AG04449 (cell line): ENCODE results near the gene ARHGAP10.

Source experiments
- CTCF ChIA-PET: fragments of 350-600 bp; formaldehyde crosslinking; extraction: SDS; loops from one replicate; lab custom pipeline; 2021; ENCODE audit warnings: antibody characterized with exemption; lab: Yijun Ruan, JAX
- POLR2A ChIA-PET: fragments of 400-600, 350-600 bp; formaldehyde crosslinking; extraction: SDS; loops from one replicate; lab custom pipeline; 2020; ENCODE audit warnings: antibody characterized with exemption, inconsistent platforms; lab: Yijun Ruan, JAX
- DNase-seq: peaks from one replicate; pipeline ENCODE4 v3.0.0-alpha.2; 2010; ENCODE audit warnings: low read depth, low spot score
- H3K4me3 ChIP-seq: 2 replicates; pipeline ENCODE4 v1.5.1; 2011; ENCODE audit warnings: low read depth, mild to moderate bottlenecking, control low read depth, low read length
- CTCF ChIP-seq: IDR thresholded peaks from one replicate; pipeline ENCODE4 v1.5.1; 2011; ENCODE audit warnings: mild to moderate bottlenecking, moderate library complexity, low read length, control low read depth, inconsistent platforms; ENCODE audit not compliant: insufficient read depth; ENCODE audit errors: missing control alignments

ARHGAP10 gene

GRCh38 chr4:147741190-147741788, 9.4 kb downstream of the ARHGAP10 start:
- peak; percentile 51 for DNase-seq
- H3K4me3 ChIP-seq, result no peak overlapping the region
- CTCF ChIA-PET, result interaction anchor here (2.1 to 2.3 kb wide), 2 partner anchors 9 to 126 kb away, joined by 6 to 9 read pairs; partner anchors contain the start of gene ARHGAP10
- POLR2A ChIA-PET, result no interaction called here
- TF ChIP-seq CTCF, result no peak

- CTCF ChIA-PET, result no interaction called here
- DNase-seq, result no peak
- no peak for TF ChIP-seq CTCF
- POLR2A ChIA-PET, result interaction anchor here (0.6 kb wide), 1 partner anchor 15 kb away, joined by 4 read pairs; no protein-coding TSS in a partner anchor
- H3K4me3 ChIP-seq, result no peak overlapping the region
Observed at GRCh38 chr4:147747787-147748454, 16.0 kb downstream of the ARHGAP10 start.

GRCh38 chr4:147749811-147750321, 18.0 kb downstream of the ARHGAP10 start:
- DNase-seq, result no peak
- POLR2A ChIA-PET, result no interaction called here
- TF ChIP-seq CTCF, result no peak
- CTCF ChIA-PET, result interaction anchor here (0.6 to 1.5 kb wide), 3 partner anchors 18 to 117 kb away, joined by 3 to 5 read pairs (median 4); no protein-coding TSS in a partner anchor
- H3K4me3 ChIP-seq, result no peak overlapping the region

GRCh38 chr4:147753047-147753446, 21.2 kb downstream of the ARHGAP10 start:
- ChIA-PET POLR2A (no interaction called here), CTCF (interaction anchor here (0.9 to 2.7 kb wide), 3 partner anchors 9 to 114 kb away, joined by 3 to 7 read pairs (median 3); no protein-coding TSS in a partner anchor)
- TF ChIP-seq CTCF, result no peak
- H3K4me3 ChIP-seq, result no peak overlapping the region
- DNase-seq, result no peak

GRCh38 chr4:147754037-147754445, 22.2 kb downstream of the ARHGAP10 start:
- peak; percentile 71 for DNase-seq
- TF ChIP-seq CTCF, result no peak
- no peak overlapping the region for H3K4me3 ChIP-seq
- ChIA-PET POLR2A (interaction anchor here (0.8 to 1.6 kb wide), 3 partner anchors 15 to 22 kb away, joined by 3 to 6 read pairs (median 3); partner anchors contain the start of gene ARHGAP10), CTCF (interaction anchor here (0.6 to 2.7 kb wide), 2 partner anchors 22 to 113 kb away, joined by 3 to 7 read pairs; partner anchors contain the start of gene ARHGAP10)
